Left renal pelvis (tissue), 4 donors: ENCODE measurements around the gene PTS. TPM values are rescaled to one million over a fixed set of nuclear protein-coding genes. Genes with fewer than 3 reads are reported as not detected.
A peak's percentile ranks its signal among the peaks of the same experiment; 100 is the strongest.

Source experiments
- DNase-seq, 4 donors: peaks; one replicate each; pipeline ENCODE4 v3.0.0-alpha.2; 2013; ENCODE audit warnings: low read depth in 4 of 4, low spot score in 3 of 4
- polyA plus RNA-seq, 4 donors: library from polyadenylated mRNA; unstranded; fragments of 120-200 nt; gene quantifications; one replicate each; pipeline ENCODE4 v1.2.1, GENCODE V29; 2013; ENCODE audit not compliant: insufficient read length in 4 of 4

The PTS gene
- polyA plus RNA-seq, 4 donors = 35.0 to 59.4 (median 57.1) TPM

- no peak for DNase-seq
Measured at GRCh38 chr11:112253605-112254242, 27.5 kb downstream of the PTS start.

GRCh38 chr11:112255067-112255720, 29.0 kb downstream of the PTS start:
- no peak for DNase-seq

DNA sequence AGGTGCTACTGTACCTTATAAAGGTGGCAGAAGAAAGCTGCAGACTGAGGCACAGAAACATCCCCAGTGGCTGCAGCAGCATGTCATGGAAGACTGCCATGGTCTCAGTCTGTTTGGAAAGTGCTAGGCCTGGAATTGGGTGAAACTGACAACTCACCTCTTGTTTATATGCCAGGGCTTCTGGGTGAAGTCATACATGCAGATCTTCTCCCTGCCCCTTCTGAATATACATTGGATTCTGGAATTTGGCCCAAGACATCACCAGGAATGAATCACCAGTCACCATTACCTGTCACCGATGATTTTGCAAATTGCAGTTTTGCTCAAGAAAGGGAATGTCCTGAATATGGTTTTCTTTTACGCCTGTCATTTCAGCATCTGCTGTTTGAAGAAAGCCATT, 34.3 kb downstream of the PTS start, which contains the start of gene PLET1:
TSS of gene PLET1 (minus strand) at position 371 of the 400 bp plus-strand sequence. CDS start at position 100, 271 bp downstream.
- no peak for DNase-seq

- no peak for DNase-seq
Measured at GRCh38 chr11:112265659-112266409, 39.6 kb downstream of the PTS start.

GRCh38 chr11:112266410-112266778, 40.2 kb downstream of the PTS start:
- no peak for DNase-seq

DNA sequence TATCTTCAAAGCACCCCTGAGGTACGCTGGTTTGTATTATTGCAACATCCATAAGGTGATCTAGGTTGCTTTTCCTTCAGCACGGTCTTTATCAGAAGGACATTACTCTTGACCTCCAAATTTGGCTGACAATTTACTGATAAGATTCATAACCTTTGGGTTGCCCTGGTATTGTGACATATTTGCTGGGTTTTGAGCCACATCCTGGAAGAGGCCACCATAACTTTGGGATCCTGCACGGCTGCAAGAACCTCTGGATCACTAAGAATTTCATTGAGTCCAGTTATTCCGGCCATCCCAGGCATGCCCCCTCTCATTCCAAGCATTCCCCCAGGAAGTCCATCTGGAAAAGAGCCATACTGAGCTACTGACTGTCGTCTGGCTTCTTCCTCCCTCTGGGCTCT, 41.0 kb downstream of the PTS start:
- DNase-seq = no peak

DNA sequence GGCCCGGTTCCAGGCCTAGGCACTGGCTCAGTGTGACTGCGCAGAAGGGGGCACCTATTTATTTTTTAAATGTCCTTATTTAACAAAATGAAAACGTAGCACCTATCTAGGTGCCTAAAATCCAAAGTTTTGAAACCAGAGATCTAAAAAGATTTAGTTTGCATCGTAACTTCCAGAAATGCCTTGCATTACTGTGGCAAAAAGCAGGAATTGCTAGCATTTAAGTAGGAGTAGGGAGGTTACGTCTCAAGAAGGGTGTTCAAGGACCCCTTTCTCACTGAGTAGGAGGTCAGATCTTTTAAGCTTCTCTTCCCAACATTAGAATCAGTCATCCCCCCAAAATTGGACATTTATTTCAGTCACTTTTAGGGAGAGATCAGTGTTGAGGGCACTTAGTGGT, 42.2 kb downstream of the PTS start:
- DNase-seq = no peak

- DNase-seq = no peak
Measured at GRCh38 chr11:112269139-112269538, 42.9 kb downstream of the PTS start.

GRCh38 chr11:112270551-112271180, 44.4 kb downstream of the PTS start:
- no peak for DNase-seq

DNA sequence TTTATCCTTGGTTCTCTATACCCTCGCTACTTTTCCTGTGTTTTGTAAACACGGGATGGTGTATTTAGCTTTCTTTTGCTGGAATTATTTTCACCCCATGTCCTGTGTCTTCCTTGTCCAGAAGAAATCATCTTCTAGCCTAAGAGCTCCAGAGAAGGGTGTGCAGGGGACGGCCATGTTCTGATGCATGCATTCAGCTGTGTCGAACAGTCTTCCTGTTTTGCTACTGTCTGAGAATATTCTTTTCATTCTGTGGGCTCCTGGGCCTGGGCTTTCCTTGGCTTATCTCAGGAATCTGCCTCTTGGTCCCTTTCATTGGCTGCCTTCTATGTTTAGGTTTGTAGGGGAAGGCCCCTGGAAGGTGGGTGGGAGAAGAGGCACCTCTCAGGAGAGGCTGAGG, 45.0 kb downstream of the PTS start:
- no peak for DNase-seq

- no peak for DNase-seq
Measured at GRCh38 chr11:112273066-112273465, 46.8 kb downstream of the PTS start.

- no peak for DNase-seq
Measured at GRCh38 chr11:112274007-112274783, 48.0 kb downstream of the PTS start.

DNA sequence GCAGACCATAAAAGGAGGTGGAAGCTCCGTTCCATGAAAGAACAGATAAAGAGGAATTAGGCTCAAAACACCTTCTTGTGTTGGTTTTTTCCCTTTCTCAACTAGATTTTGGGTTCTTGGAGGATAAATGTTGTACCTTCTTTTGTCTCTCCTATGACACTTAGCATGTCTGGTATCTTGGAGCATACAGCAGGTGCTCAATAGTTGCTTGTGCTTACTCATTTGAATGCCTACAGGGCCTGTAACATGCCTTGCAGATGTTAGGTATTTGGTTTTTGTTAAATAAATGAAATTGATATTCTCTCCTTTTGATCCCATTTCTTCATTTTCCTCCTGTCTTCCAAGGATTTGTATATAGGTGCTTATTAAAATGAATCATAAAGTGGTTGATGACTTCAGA, 50.8 kb downstream of the PTS start:
- DNase-seq = no peak

DNA sequence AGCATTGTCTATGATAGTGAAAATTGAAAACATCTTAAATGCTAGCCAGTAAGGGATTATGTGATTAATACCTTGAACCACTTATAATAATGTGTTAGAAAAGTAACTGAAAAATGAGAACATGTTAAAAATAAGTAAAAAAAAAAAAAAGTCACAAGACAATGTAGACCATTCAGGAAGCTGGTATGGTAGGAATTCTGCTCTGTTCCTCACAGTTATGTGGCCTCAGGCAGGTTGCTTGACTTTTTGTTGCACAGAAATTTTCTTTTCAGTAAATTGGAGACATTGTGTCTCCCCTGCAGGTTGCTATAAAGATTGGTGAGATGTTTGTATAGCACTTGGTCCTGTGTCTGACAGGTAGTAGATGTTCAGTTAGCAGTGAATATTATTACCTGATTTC, 51.7 kb downstream of the PTS start:
- DNase-seq = no peak

DNA sequence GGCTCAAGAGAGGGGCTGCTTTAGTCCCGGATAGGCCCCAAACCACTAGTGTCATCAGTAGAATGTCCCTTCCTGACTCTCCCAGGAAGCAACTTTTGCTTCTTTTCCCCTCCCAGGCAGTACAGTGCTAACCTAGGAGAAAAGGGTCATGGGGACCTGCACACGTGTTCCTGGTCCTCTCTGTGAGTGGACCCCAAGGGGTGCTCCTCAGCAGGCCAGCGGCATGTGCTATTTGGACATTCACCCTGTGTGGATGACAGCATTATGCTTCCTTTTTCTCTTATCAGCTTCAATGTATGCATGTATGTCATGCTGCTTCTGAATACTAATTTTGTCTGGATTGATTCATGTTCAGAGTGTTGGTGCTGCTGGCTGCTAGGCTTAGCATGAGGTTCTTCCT, 52.6 kb downstream of the PTS start:
- DNase-seq = no peak

- DNase-seq = no peak
Measured at GRCh38 chr11:112279901-112280267, 53.7 kb downstream of the PTS start.

DNA sequence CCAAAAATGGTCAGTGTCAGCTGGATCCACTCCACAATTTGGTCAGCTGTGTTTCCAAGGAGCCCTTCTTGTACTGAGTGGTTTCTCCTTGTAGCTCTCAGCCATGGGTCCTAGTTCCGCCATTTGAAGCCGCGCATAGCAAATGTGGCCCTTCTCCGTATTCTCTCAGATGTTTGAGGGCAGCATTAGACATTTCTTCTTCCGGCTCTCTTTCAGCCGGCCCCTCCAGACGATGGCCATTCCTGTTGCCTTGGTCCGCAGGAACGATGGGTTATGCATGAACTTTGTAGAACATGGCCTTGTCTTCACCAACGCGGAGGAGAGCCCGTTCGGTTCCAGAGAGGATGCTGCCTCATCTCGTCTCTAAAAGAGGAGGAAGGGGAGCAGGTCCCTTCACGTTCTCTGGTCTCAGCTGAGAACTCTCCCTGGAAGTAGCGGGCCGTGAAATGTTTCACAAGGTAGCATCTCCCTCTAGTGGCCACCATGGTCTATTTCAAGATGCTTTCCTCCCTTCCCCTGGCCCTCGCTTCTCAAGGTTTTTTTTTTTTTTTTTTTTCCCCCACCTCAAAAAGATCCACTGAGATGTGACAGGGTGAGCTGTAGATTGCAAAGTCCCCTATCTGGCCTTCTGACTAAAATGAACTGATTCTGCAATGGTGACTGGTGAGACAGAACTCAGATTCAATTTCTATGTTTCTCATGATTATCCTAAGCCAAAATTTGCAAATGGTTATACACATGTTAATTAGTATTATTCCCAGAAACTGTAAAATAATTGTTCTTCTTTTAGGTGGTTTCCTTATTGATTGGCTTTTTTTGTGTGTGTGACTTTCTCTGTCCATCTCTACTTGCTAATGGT, 54.3 kb downstream of the PTS start:
- DNase-seq = peak in 3 of 4 donors; percentile 61 to 73 (median 67)

- no peak for DNase-seq
Measured at GRCh38 chr11:112281726-112282125, 55.5 kb downstream of the PTS start.
